Gastroesophageal sphincter (tissue), 4 donors: ENCODE data around the gene FAM50A. TPM values are rescaled to one million over a fixed set of nuclear protein-coding genes. Genes with fewer than 3 reads are reported as not detected.

ENCODE experiments used
- ATAC-seq: fragments of 150-250 bp; one replicate; pipeline ENCODE4 v1.9.1; 2016; ENCODE audit warnings: mild to moderate bottlenecking, moderate library complexity
- H3K27ac ChIP-seq, 4 donors: fragments of 200-600 bp; sonication (generic) in 3 of 4; 1 replicate in 3 of 4; 2 replicates in 1 of 4; pipeline ENCODE4 v1.5.1; 2016 to 2019
- H3K27me3 ChIP-seq: fragments of 200-600 bp; sonication (generic); one replicate; pipeline ENCODE4 v1.5.1; 2019
- H3K36me3 ChIP-seq, 2 donors: fragments of 200-600 bp; sonication (generic); one replicate each; pipeline ENCODE4 v1.5.1; 2019; ENCODE audit warnings: control low read depth in 1 of 2
- H3K4me1 ChIP-seq, 3 donors: fragments of 200-600 bp; sonication (generic); 1 replicate in 2 of 3; 2 replicates in 1 of 3; pipeline ENCODE4 v1.5.1; 2016 to 2019; ENCODE audit warnings: control low read depth in 2 of 3
- H3K4me3 ChIP-seq, 2 donors: fragments of 200-600 bp; sonication (generic); one replicate each; pipeline ENCODE4 v1.5.1; 2019; ENCODE audit warnings: mild to moderate bottlenecking in 1 of 2, moderate library complexity in 1 of 2
- H3K9me3 ChIP-seq, 3 donors: fragments of 200-600 bp; sonication (generic); one replicate each; pipeline ENCODE4 v1.5.1; 2017 to 2019; ENCODE audit warnings: control low read depth in 2 of 3
- EP300 ChIP-seq: sonication (generic); formaldehyde crosslinking; IDR thresholded peaks from one replicate; pipeline ENCODE4 v1.6.1; 2017; ENCODE audit warnings: antibody characterized with exemption, mild to moderate bottlenecking
- POLR2A ChIP-seq, 2 donors: fragments of 450-650 bp; IDR thresholded peaks; one replicate each; pipeline ENCODE4 v1.6.1; 2017; ENCODE audit warnings: antibody characterized with exemption in 2 of 2, mild to moderate bottlenecking in 2 of 2, moderate library complexity in 1 of 2
- POLR2AphosphoS5 ChIP-seq: sonication (generic); formaldehyde crosslinking; IDR thresholded peaks from one replicate; pipeline ENCODE4 v1.6.1; 2017; ENCODE audit warnings: antibody characterized with exemption
- WGBS, 2 donors: methylation state at CpG; one replicate each; pipeline ENCODE4 v1.1.5; 2018; ENCODE audit warnings: low coverage in 1 of 2; 5-methylcytosine and 5-hydroxymethylcytosine counted together
- total RNA-seq, 4 donors: library from RNA; depleted of rRNA; stranded (reverse); fragments of >200 nt; gene quantifications; one replicate each; pipeline ENCODE4 v1.1.0, GENCODE V29; 2016
- TF ChIP-seq, protein P1 (sequence below), 4 experiments: fragments of 200-600 bp in 2 of 4; fragments of 450-650 bp in 2 of 4; sonication (generic) in 1 of 4; IDR thresholded peaks; one replicate each; pipeline ENCODE4 v1.5.1; 2017 to 2019; ENCODE audit warnings: antibody characterized with exemption in 4 of 4, mild to moderate bottlenecking in 2 of 4, moderate library complexity in 2 of 4

FAM50A gene
- total RNA-seq, 4 donors from 2014 or later, result 49.8 to 58.2 (median 53.4) TPM

DNA sequence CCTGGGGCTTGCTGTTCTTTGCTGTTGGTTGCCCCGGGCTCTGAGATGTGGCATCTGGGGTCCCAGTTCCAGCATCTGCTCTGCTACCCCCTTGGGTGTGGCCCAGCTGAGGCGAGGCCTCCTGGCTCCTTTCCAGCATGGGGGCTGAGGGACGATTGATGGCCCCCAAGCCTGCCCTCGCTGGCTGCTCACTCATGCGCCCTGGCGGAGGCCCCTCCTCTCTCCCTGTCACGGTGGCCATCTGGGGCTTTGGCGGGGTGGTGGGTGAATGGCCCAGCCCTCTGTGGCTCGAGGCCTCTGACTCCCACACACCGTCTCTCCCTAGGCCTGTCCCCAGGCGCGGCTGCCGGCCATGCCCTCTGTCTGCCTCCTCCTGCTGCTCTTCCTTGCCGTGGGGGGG is 15.9 kb downstream of the FAM50A start:
- H3K27ac ChIP-seq, result peak overlapping the region in 1 of 4 donors; percentile 82

DNA sequence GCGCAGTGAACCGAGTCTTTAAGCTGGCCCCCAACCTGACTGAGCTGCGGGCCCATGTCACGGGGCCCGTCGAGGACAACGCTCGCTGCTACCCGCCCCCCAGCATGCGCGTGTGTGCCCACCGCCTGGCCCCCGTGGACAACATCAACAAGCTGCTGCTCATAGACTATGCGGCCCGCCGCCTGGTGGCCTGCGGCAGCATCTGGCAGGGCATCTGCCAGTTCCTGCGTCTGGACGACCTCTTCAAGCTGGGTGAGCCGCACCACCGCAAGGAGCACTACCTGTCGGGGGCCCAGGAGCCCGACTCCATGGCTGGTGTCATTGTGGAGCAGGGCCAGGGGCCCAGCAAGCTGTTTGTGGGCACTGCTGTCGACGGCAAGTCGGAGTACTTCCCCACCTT is 16.4 kb downstream of the FAM50A start:
- Histone ChIP-seq H3K9me3 (no peaks in the 10 kb centered on the region), H3K27ac (peak overlapping the region in 1 of 4 donors; percentile 82), H3K27me3 (no peaks in the 10 kb centered on the region), H3K36me3 (peaks cover 0 to 46% of the 10 kb centered on the region in 2 donors), H3K4me3 (peak overlapping the region in 1 of 2 donors; percentile 64), H3K4me1 (peaks cover 0 to 16% (median 0%) of the 10 kb centered on the region in 3 donors)
- TF ChIP-seq, protein P1, sequence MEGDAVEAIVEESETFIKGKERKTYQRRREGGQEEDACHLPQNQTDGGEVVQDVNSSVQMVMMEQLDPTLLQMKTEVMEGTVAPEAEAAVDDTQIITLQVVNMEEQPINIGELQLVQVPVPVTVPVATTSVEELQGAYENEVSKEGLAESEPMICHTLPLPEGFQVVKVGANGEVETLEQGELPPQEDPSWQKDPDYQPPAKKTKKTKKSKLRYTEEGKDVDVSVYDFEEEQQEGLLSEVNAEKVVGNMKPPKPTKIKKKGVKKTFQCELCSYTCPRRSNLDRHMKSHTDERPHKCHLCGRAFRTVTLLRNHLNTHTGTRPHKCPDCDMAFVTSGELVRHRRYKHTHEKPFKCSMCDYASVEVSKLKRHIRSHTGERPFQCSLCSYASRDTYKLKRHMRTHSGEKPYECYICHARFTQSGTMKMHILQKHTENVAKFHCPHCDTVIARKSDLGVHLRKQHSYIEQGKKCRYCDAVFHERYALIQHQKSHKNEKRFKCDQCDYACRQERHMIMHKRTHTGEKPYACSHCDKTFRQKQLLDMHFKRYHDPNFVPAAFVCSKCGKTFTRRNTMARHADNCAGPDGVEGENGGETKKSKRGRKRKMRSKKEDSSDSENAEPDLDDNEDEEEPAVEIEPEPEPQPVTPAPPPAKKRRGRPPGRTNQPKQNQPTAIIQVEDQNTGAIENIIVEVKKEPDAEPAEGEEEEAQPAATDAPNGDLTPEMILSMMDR (IDR thresholded peaks at IDR 0.05), result no peak
- TF ChIP-seq EP300 (no peak), POLR2AphosphoS5 (no peak), POLR2A (IDR thresholded peaks at IDR 0.05) (no peak)
- ATAC-seq, result no peak
- WGBS, 2 donors, result no CpG with 5 or more reads among the region's 26 CpGs

More for the DNA sequence above, 15.9 kb downstream of the FAM50A start:
- no peaks in the 10 kb centered on the region for H3K27me3 ChIP-seq
- H3K36me3 ChIP-seq, result peaks cover 0 to 41% of the 10 kb centered on the region in 2 donors
- no peaks in the 10 kb centered on the region for H3K9me3 ChIP-seq
- TF ChIP-seq EP300, result no peak
- TF ChIP-seq POLR2AphosphoS5, result no peak
- TF ChIP-seq, protein P1 (IDR thresholded peaks at IDR 0.05), result no peak
- no peak for TF ChIP-seq POLR2A (IDR thresholded peaks at IDR 0.05)
- H3K4me3 ChIP-seq, result peak overlapping the region in 1 of 2 donors; percentile 64
- ATAC-seq, result no peak
- peaks cover 0 to 16% (median 0%) of the 10 kb centered on the region in 3 donors for H3K4me1 ChIP-seq
- WGBS, 2 donors, result 55% methylated on average over 2 of the region's 14 CpGs; no CpG with 5 or more reads in 1 of the 2 donors

DNA sequence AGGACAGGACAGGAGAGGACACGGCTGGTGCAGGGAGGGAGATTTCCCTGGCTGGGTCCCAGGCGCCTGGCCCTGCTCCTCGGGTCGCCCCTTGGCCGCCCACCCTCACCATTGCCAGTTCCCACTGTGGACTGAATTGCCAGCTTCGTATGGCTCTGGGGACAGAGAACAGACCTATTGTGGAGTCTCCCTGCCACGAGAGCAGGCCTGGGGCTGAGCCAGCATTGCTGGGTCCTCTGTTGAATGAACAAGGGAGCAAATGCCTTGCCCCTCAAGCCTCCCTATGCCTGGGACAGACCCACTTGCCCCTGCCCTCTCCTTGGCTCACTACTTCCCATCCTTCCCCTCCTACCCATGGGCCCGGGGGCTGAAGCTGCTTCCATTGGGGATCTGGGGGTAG is 18.5 kb downstream of the FAM50A start:
- H3K9me3 ChIP-seq, result no peaks in the 10 kb centered on the region
- no peaks in the 10 kb centered on the region for H3K27me3 ChIP-seq
- H3K4me1 ChIP-seq, result peaks cover 0 to 16% (median 0%) of the 10 kb centered on the region in 3 donors
- 40 to 66% methylated on average over 2 of the region's 8 CpGs for WGBS, 2 donors
- no peak overlapping the region for H3K27ac ChIP-seq
- peaks cover 0 to 67% of the 10 kb centered on the region in 2 donors for H3K36me3 ChIP-seq
- H3K4me3 ChIP-seq, result no peak overlapping the region
- no peak for ATAC-seq
- TF ChIP-seq POLR2AphosphoS5 (no peak), EP300 (no peak)
- TF ChIP-seq, protein P1 (IDR thresholded peaks at IDR 0.05), result no peak

DNA sequence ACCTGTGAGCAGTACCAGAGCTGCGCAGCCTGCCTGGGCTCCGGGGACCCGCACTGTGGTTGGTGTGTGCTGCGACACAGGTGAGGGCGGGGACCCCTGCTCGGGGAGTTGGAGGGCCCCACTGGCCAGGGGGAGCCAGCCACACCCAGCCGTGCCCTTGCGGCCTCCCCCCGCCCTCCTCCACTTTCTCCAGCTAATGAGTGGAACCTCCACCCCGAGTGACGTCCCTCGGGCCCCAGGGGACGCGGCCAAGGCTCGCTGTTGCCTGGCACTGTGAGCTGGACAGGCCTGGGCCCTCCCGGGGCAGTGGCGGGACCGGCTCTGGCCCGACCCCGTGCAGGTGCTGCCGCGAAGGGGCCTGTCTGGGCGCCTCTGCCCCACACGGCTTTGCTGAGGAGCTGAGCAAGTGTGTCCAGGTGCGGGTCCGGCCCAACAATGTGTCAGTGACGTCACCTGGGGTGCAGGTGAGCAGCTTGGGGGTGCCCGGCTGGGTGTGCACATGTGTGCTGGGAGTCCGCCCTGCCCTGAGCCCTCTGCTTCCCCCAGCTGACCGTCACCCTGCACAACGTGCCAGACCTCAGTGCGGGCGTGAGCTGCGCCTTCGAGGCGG is 19.8 kb downstream of the FAM50A start:
- WGBS, 2 donors, result no CpG with 5 or more reads among the region's 36 CpGs
- TF ChIP-seq POLR2AphosphoS5 (no peak), EP300 (no peak), POLR2A (IDR thresholded peaks at IDR 0.05) (no peak)
- TF ChIP-seq, protein P1 (IDR thresholded peaks at IDR 0.05), result no peak
- no peaks in the 10 kb centered on the region for H3K9me3 ChIP-seq
- H3K4me3 ChIP-seq, result no peak overlapping the region
- H3K36me3 ChIP-seq, result peaks cover 0 to 80% of the 10 kb centered on the region in 2 donors
- H3K27ac ChIP-seq, result no peak overlapping the region
- no peaks in the 10 kb centered on the region for H3K27me3 ChIP-seq
- H3K4me1 ChIP-seq, result peaks cover 0 to 13% (median 0%) of the 10 kb centered on the region in 3 donors
- no peak for ATAC-seq

DNA sequence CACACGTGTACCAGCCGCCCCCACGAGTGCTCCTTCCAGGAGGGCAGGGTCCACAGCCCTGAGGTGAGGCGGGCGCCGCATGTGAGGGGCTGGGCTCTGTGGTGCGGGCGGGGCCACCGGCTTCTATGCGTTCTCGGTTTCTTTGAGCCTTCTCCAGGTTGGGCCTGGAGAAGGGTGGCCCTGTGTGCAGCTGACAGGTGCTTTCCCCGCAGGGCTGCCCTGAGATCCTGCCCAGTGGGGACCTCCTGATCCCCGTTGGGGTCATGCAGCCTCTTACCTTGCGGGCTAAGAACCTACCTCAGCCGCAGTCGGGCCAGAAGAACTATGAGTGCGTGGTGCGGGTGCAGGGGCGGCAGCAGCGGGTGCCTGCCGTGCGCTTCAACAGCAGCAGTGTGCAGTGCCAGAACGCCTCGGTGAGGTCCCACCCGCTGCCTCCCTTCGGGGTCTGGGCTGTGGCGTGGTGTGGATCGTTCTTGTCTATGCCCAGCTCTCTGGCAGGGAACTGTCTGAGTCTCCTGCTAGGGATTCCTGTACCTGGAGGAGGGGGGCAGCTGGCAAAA is 20.9 kb downstream of the FAM50A start:
- Histone ChIP-seq H3K9me3 (no peaks in the 10 kb centered on the region), H3K36me3 (peaks cover 0 to 92% of the 10 kb centered on the region in 2 donors), H3K4me1 (peaks cover 0 to 2% (median 0%) of the 10 kb centered on the region in 3 donors), H3K27me3 (no peaks in the 10 kb centered on the region), H3K4me3 (no peak overlapping the region), H3K27ac (no peak overlapping the region)
- no peak for ATAC-seq
- TF ChIP-seq EP300 (no peak), POLR2AphosphoS5 (no peak), POLR2A (IDR thresholded peaks at IDR 0.05) (no peak)
- TF ChIP-seq, protein P1 (IDR thresholded peaks at IDR 0.05), result no peak
- WGBS, 2 donors, result no CpG with 5 or more reads among the region's 28 CpGs
